Upper lobe of left lung (tissue), 4 donors: ENCODE data around the gene TAS1R3.

Source experiments
- CTCF ChIP-seq, 6 experiments: fragments of 450-650 bp in 4 of 6; fragments of 200-600 bp in 2 of 6; sonication (generic) in 2 of 6; IDR thresholded peaks; one replicate each; pipeline ENCODE4 v1.5.1; 2016 to 2019; ENCODE audit warnings: antibody characterized with exemption in 6 of 6
- EP300 ChIP-seq, 4 donors: sonication (generic); formaldehyde crosslinking; IDR thresholded peaks; one replicate each; pipeline ENCODE4 v1.5.1; 2017; ENCODE audit warnings: antibody characterized with exemption in 4 of 4, control low read depth in 2 of 4
- POLR2A ChIP-seq, 4 donors: fragments of 450-650 bp; IDR thresholded peaks; one replicate each; pipeline ENCODE4 v1.5.1; 2016 to 2017; ENCODE audit warnings: antibody characterized with exemption in 4 of 4, mild to moderate bottlenecking in 2 of 4
- POLR2AphosphoS5 ChIP-seq, 2 donors: sonication (generic); formaldehyde crosslinking; IDR thresholded peaks; one replicate each; pipeline ENCODE4 v1.5.1; 2017; ENCODE audit warnings: antibody characterized with exemption in 2 of 2

DNA sequence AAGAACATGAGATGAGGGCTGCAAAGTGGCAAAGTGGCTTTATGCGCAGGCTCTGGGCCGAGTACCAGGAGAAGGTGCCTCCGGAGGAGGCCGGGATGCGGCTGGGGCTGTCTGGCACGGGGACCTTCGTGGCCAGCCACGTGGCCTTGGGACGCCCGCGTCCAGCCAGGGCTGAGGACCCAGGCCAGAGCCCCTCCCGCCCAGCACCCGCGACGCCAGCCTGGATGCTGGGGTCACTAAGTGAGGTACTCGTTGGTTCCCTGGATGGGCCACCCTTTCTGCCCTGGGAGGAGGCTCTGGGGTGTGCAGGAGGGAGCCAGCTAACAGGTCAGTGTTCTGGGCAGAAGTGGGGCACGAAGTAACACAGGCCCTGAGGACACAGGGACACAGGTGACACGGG is 38.2 kb upstream of the TAS1R3 start:
- TF ChIP-seq POLR2A (IDR thresholded peaks at IDR 0.05) (no peak), CTCF (IDR thresholded peaks at IDR 0.05) (no peak), POLR2AphosphoS5 (IDR thresholded peaks at IDR 0.05) (no peak), EP300 (IDR thresholded peaks at IDR 0.05) (no peak)
